Kidney capillary endothelial cell (primary cell): ENCODE measurements around the gene PID1.

Experiments
- DNase-seq: peaks from one replicate; pipeline ENCODE4 v3.0.0-alpha.2; 2018; ENCODE audit warnings: low spot score

Gene PID1

DNA sequence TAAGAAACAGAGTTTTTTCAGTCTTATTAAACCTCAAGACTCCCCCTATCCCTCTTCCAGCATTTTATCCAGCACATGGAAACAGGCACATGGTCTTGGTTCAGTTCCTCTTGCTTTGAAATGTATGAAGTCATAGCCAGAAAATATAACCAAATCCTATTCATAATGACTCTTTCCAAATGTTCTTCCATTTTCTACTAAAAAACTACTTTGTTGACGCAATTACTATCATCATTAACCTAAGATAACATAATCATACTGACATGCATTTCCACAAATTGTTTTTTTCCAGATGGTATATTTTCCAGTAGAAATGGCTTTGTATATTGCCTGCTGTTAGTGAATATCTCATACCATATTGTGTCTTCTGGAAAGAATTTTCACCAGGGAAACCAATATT is 261.3 kb downstream of the PID1 start:
- no peak for DNase-seq

DNA sequence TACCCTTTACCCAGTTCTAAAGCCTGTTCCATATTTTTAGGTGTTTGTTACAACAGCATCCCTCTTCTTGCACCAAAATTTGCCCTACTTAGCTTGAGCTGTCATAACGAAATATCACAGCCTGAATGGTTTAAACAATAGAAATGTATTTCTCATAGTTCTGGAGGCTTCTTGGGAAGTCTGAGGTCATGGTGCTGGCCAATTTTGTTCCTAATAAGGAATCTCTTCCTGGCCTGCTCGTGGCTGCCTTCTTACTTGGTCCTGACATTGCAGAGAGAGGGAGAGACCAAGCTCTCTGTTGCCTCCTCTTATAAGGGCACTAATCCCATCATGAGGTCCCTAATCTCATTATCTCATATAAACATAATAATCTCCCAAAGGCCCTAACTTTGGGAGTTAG is 267.8 kb downstream of the PID1 start:
- DNase-seq = no peak

DNA sequence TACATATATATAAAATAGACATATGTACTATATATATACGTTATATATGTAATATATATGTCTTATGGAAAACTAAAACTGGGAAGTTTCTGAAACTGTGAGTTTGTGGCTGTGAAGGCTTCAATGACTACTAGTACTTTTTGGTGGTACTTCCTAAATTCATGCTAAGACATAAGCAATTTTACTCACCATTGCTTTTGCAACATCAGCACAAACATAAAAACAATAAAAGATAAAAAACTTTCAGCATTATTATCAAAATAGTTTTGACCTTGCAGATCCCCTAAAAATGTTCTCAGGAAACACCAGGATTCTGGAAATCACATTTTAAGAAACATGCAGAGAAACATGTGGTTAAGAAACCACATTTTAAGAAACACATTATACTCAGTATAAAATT is 269.9 kb downstream of the PID1 start:
- DNase-seq = no peak

- no peak for DNase-seq
These were observed 271.8 kb downstream of the PID1 start for GRCh38 chr2:228999326-228999725.

- DNase-seq = no peak
These were observed 282.3 kb downstream of the PID1 start for GRCh38 chr2:228988786-228989185.

DNA sequence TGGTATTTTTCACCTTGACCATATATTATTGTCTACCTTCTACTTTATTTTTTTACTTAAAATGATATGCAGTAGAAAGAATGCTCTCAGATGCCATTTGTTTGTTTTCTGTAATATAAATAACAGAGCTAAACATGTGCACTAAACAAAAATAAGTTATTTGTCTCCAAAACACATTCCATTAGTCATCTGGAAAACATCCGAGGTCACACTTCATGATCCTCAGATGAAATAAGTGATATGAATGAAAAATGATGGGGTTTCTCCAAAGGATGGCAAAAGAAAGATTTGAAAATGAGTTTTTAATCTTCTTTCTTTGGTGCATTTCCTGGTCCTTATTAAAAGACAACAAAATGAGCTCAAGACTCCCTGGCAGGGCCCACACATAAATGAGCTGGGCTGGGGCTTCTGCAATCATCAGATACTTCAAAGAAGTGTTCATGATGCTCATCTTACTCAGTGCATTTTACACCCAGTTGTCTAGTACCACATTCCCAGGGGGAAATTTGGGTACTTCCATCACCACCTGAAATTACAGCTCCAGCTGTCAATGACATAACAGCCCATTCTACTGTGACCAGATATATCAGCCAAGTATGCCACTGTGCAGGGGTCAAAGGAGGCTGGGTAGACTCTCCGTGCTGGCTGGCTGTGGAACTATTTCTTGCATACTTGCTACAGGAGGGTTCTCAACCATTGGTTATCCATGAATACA is 283.5 kb downstream of the PID1 start:
- DNase-seq = no peak

GRCh38 chr2:228986961-228987360 is 284.1 kb downstream of the PID1 start:
- no peak for DNase-seq

GRCh38 chr2:228983700-228984099 is 287.4 kb downstream of the PID1 start:
- no peak for DNase-seq

- DNase-seq = no peak
These were observed 296.9 kb downstream of the PID1 start for GRCh38 chr2:228974169-228974568.
